ENCODE data around the gene CSNK2A2.

DNA sequence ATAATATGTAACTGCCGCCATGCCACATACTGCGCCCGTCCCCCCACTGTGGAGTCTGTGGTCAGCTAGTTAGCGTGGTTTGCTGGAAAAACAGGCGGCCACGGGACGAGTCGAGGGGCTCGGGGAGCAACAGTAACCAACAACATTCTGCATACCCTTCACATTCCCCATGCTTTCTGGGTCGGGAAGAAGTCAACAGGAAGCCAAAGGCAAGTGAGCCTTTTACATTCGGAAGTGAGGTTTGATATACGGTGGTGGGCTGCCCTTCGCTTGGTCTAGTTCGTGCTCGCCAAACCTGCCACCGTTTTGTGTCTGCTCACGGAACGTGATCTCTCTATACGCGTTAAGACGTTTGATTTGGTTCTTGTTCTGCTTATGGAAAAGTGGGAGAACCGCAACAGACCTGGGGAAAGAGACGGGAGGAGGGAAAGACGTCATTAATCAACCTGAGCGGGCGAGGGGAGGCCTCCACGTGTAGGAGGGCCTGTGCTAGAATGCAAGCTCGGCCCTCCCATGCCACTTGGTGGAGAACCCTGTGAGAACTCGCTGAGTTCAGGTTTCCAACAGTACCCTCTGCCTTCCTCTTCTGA, 39.9 kb downstream of the CSNK2A2 start:
- no peak for TF ChIP-seq GATA2 (IDR thresholded peaks at IDR 0.05; ENCODE audit: low read depth, low read length)
- no peak for TF ChIP-seq GATA3 (IDR thresholded peaks at IDR 0.05; ENCODE audit: low read depth, low read length)
